Ishikawa (cell line): Measurements from ENCODE around the gene APOL3.

Experiments
- CEBPB ChIP-seq: IDR thresholded peaks from 2 replicates; pipeline ENCODE4 v1.6.1; 2012
- CREB1 ChIP-seq: IDR thresholded peaks from 2 replicates; pipeline ENCODE4 v1.6.1; 2012; ENCODE audit warnings: low read depth
- EGR1 ChIP-seq: IDR thresholded peaks from 2 replicates; pipeline ENCODE4 v1.6.1; 2012
- EP300 ChIP-seq: IDR thresholded peaks from 2 replicates; pipeline ENCODE4 v1.6.1; 2012; ENCODE audit warnings: borderline replicate concordance
- FOXM1 ChIP-seq: IDR thresholded peaks from 2 replicates; pipeline ENCODE4 v1.6.1; 2012; ENCODE audit warnings: low read depth, borderline replicate concordance
- NFIC ChIP-seq: IDR thresholded peaks from 2 replicates; pipeline ENCODE4 v1.6.1; 2012
- RAD21 ChIP-seq: IDR thresholded peaks from 2 replicates; pipeline ENCODE4 v1.6.1; 2012; ENCODE audit warnings: low read depth
- TAF1 ChIP-seq: IDR thresholded peaks from 2 replicates; pipeline ENCODE4 v1.6.1; 2012; ENCODE audit warnings: low read depth, mild to moderate bottlenecking
- TCF12 ChIP-seq: IDR thresholded peaks from 2 replicates; pipeline ENCODE4 v1.6.1; 2012; ENCODE audit warnings: low read depth
- TEAD4 ChIP-seq: IDR thresholded peaks from 2 replicates; pipeline ENCODE4 v1.6.1; 2012
- YY1 ChIP-seq: IDR thresholded peaks from 2 replicates; pipeline ENCODE4 v1.6.1; 2012; ENCODE audit warnings: low read depth
- ZBTB7A ChIP-seq: IDR thresholded peaks from 2 replicates; pipeline ENCODE4 v1.6.1; 2012; ENCODE audit warnings: low read depth
- TF ChIP-seq, protein P1 (sequence below): IDR thresholded peaks from 2 replicates; pipeline ENCODE4 v1.6.1; 2012
- TF ChIP-seq, protein P2 (sequence below): IDR thresholded peaks from 2 replicates; pipeline ENCODE4 v1.6.1; 2012
- TF ChIP-seq, protein P3 (sequence below): IDR thresholded peaks from 2 replicates; pipeline ENCODE4 v1.6.1; 2012; ENCODE audit warnings: low read depth, mild to moderate bottlenecking

APOL3 gene

DNA sequence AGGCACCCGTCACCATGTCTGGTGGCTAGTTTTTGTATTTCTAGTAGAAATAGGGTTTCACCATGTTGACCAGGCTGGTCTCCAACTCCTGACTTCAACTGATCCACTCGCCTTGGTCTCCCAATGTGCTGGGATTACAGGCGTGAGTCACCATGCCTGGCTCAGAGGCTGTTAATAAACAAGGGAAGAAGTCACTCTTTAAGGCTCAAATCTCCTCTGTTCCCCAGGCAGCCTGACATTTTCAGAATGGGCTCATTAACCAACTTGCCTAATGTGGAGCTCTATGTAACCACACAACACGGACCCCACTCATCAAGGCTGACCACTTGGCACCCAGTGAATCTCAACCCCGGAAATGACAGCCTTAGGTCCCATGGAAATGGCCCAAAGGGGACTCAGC lies 24.1 kb downstream of the APOL3 start:
- TF ChIP-seq, protein P1, sequence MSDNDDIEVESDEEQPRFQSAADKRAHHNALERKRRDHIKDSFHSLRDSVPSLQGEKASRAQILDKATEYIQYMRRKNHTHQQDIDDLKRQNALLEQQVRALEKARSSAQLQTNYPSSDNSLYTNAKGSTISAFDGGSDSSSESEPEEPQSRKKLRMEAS: no peak
- TF ChIP-seq CREB1: no peak
- no peak for TF ChIP-seq YY1
- no peak for TF ChIP-seq NFIC
- no peak for TF ChIP-seq EP300

DNA sequence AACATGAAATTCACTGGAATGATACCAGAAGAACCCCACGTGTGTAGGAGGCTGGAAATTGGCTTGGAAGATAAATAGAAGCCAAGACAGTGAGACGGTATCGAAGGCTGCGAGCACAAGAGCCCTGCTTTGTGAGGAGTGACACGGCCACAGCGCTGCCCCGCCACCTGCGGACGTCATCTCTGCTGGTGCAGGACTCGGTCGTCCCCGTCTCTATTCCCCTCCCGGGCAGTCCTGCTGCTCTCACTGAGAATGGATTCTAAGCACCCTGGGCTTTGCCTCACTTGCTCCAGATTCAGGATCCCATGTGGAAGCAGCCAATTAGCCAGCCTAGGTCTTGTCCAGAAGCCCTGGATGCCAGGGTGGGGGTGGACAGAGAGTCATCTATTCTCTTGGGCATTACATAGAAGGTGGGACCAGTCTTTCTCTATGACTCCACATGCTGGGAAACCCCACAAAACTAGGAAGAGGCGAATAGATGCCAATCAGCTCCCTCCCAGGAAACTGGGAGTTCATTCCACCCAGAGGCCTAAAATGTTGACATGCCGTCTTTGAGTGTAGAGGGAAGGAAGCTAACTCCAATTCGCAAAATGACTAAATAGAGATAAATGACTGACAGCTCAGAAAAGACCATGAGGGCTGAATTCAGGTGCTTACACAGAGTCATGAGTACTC lies 25.1 kb downstream of the APOL3 start:
- TF ChIP-seq TEAD4 (no peak), RAD21 (no peak), YY1 (no peak), ZBTB7A (no peak), TAF1 (no peak), EGR1 (no peak), FOXM1 (no peak), EP300 (no peak), TCF12 (no peak), CREB1 (no peak)
- TF ChIP-seq, protein P2, sequence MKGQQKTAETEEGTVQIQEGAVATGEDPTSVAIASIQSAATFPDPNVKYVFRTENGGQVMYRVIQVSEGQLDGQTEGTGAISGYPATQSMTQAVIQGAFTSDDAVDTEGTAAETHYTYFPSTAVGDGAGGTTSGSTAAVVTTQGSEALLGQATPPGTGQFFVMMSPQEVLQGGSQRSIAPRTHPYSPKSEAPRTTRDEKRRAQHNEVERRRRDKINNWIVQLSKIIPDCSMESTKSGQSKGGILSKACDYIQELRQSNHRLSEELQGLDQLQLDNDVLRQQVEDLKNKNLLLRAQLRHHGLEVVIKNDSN: no peak
- TF ChIP-seq, protein P1: no peak

DNA sequence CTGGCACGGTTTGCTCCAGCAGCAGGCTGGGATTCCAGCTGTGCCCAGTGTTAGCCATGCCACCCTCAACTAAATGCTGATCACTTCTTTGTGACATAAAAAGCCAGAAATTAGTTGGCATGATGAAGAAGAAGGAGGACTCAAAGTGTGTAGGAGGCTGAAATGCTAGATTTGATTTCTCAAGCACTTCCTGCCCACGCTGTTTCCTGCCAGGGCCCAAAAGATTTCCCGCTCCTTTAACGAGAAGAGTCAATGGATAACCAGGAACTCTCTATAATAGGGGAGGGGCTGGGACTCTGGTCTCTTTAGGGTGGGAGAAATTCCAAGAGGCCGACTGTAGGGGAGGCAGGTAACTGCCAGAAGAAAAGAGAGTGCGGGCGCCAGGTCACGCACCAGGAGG lies 26.4 kb downstream of the APOL3 start:
- TF ChIP-seq FOXM1 (no peak), CREB1 (no peak), YY1 (no peak), TAF1 (no peak), EP300 (no peak), TEAD4 (no peak), NFIC (no peak), ZBTB7A (no peak)
- TF ChIP-seq, protein P3, sequence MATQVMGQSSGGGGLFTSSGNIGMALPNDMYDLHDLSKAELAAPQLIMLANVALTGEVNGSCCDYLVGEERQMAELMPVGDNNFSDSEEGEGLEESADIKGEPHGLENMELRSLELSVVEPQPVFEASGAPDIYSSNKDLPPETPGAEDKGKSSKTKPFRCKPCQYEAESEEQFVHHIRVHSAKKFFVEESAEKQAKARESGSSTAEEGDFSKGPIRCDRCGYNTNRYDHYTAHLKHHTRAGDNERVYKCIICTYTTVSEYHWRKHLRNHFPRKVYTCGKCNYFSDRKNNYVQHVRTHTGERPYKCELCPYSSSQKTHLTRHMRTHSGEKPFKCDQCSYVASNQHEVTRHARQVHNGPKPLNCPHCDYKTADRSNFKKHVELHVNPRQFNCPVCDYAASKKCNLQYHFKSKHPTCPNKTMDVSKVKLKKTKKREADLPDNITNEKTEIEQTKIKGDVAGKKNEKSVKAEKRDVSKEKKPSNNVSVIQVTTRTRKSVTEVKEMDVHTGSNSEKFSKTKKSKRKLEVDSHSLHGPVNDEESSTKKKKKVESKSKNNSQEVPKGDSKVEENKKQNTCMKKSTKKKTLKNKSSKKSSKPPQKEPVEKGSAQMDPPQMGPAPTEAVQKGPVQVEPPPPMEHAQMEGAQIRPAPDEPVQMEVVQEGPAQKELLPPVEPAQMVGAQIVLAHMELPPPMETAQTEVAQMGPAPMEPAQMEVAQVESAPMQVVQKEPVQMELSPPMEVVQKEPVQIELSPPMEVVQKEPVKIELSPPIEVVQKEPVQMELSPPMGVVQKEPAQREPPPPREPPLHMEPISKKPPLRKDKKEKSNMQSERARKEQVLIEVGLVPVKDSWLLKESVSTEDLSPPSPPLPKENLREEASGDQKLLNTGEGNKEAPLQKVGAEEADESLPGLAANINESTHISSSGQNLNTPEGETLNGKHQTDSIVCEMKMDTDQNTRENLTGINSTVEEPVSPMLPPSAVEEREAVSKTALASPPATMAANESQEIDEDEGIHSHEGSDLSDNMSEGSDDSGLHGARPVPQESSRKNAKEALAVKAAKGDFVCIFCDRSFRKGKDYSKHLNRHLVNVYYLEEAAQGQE: no peak
- TF ChIP-seq, protein P2: no peak
- TF ChIP-seq, protein P1: no peak

DNA sequence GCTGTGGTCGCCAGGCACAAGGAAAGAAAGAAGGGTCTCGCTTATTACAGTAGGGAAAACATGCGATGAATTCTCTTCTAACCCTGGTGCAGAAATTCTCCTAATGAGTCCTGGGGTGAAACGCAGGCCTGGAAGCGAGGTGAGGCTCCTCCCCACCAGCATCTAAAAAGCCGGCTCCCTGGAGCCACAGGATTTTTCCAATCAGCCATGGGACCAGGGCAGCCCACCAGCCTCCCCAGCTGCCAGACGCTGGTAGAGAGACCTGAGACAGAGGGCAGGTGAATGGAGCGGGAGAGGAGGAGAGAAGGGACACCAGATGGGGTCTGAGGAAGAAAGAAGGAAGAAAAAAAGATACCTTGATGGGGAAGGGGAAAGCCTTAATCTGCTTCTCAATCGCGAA lies 28.6 kb downstream of the APOL3 start:
- TF ChIP-seq, protein P1: no peak

DNA sequence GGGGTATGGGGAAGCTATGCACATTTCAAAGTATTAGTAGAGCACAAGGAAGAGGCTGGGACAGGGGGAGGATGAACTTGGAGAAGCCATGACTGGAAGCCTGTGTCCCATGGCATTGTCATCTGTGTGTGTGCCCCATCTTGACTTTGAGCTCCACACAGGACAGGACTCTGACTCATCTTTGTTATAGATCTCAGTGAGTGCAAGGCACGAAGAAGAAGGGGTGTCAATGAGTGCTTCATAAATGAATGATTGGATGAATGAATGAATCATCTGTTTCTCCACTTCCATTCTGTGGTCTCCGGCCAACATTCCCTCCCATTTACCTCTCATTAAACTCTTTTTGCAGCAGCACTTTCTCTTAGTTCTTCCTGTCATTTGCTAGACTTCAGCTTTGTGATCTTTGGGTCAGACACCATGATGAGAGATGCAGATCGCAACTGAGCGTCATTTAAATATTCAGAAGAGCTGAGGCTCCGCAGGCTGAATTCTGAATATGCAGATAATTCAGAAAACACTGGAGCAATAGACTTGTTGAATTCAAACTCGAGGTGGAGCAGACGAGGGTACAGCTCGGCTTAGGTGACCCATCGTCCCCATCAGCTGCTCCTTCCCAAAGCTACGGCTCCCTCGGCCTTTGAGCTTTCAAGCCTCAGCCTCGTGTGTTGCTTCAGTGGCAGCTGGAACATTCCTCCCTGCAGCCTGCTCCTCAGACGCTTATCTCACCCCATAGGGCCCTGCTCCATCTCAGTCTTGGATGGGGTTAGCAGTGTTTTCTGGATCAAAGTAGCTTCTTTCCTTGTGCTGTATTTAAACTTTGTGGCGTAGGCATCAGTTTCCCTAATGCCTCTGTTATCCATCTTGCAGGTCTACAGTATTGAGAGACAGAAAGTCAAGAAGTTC lies 30.8 kb downstream of the APOL3 start:
- TF ChIP-seq, protein P1: no peak
- TF ChIP-seq EGR1 (no peak), NFIC (no peak)

DNA sequence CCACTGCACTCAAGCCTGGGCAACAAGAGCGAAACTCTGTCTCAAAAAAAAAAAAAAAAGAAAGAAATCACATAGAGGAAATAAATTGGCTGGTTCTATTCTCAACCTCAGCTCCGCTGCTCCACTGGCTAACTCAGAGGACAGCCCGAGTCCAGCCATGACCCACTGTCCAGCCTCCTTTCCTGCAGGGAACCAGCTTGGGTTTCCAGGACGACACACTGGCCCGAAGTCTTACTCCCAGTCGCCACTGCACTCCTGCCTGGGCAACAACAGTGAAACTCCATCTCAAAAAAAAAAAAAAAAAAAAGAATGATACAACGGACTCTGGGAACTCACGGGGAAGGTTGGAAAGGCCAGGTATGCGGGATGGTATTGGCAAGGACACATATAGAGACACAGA lies 31.5 kb downstream of the APOL3 start:
- TF ChIP-seq EP300: no peak
- TF ChIP-seq, protein P2: no peak
- TF ChIP-seq YY1: no peak
- no peak for TF ChIP-seq RAD21
- no peak for TF ChIP-seq NFIC
- TF ChIP-seq ZBTB7A: no peak
- TF ChIP-seq, protein P1: no peak
- TF ChIP-seq TAF1: no peak
- TF ChIP-seq CREB1: no peak
- TF ChIP-seq, protein P3: no peak
- TF ChIP-seq FOXM1: no peak
- TF ChIP-seq CEBPB: no peak
- no peak for TF ChIP-seq TEAD4
- TF ChIP-seq TCF12: no peak
- TF ChIP-seq EGR1: no peak
